B cell (primary cell): ENCODE data around the gene PIK3AP1. TPM values are rescaled to one million over a fixed set of nuclear protein-coding genes. Genes with fewer than 3 reads are reported as not detected.
"Not testable (repeated sequence)": the region's sequence is repeated elsewhere in the genome, so short reads cannot be mapped to it uniquely, and the experiment has no call there.

Experiments
- ATAC-seq: fragments of 200-7000 bp; cut with Tn5 transposase; one replicate; pipeline ENCODE4 v1.10.0; 2021; ENCODE audit warnings: low read depth, mild to moderate bottlenecking, moderate number of reproducible peaks, moderate library complexity
- CTCF ChIA-PET: fragments of 350-600 bp; sonication (Branson Sonifier 250); formaldehyde crosslinking; loops from one replicate; lab custom pipeline; 2021; ENCODE audit warnings: antibody characterized with exemption, inconsistent platforms; lab: Charles Lee
- POLR2A ChIA-PET: fragments of 350-600 bp; sonication (Branson Sonifier 250); formaldehyde crosslinking; loops from one replicate; lab custom pipeline; 2021; ENCODE audit warnings: antibody characterized with exemption; lab: Charles Lee
- DNase-seq: peaks from one replicate; pipeline ENCODE4 v3.0.0; 2013
- H2AFZ ChIP-seq: 2 replicates; pipeline ENCODE4 v1.6.1; 2012; ENCODE audit warnings: mild to moderate bottlenecking, low read depth, low read length; ENCODE audit not compliant: insufficient read depth, poor library complexity, severe bottlenecking
- H3K27ac ChIP-seq, 2 donors: 1 replicate in 1 of 2; 2 replicates in 1 of 2; pipeline ENCODE4 v1.5.1; 2012 to 2013; ENCODE audit warnings: low read length in 2 of 2, mild to moderate bottlenecking in 2 of 2, moderate library complexity in 1 of 2
- H3K27me3 ChIP-seq, 4 experiments: fragments of 200-600 bp in 1 of 4; sonication (generic) in 1 of 4; replicated peaks in 1 of 4; 1 replicate in 2 of 4; 2 replicates in 2 of 4; pipeline versions ENCODE4 v1.6.1 to v1.7.0; 2013 to 2016; ENCODE audit warnings: low read length in 3 of 4, mild to moderate bottlenecking in 2 of 4, mixed read lengths in 1 of 4, moderate library complexity in 1 of 4; ENCODE audit not compliant: insufficient read depth in 4 of 4, control insufficient read depth in 3 of 4; ENCODE audit errors: control extremely low read depth in 1 of 4
- H3K36me3 ChIP-seq, 2 experiments: replicated peaks in 1 of 2; 1 replicate in 1 of 2; 2 replicates in 1 of 2; pipeline versions ENCODE4 v1.6.1 to v1.7.1; 2013; ENCODE audit warnings: low read length in 1 of 2; ENCODE audit not compliant: insufficient read depth in 2 of 2, control insufficient read depth in 1 of 2; ENCODE audit errors: control extremely low read depth in 1 of 2, extremely low read depth in 1 of 2
- H3K4me1 ChIP-seq, 2 donors: fragments of 200-600 bp in 1 of 2; sonication (generic) in 1 of 2; 1 replicate in 1 of 2; 2 replicates in 1 of 2; pipeline versions ENCODE4 v1.5.1 to v1.6.1; 2013 to 2017; ENCODE audit warnings: low read length in 2 of 2; ENCODE audit not compliant: control insufficient read depth in 2 of 2, insufficient read depth in 2 of 2
- H3K4me2 ChIP-seq: replicated peaks from 2 replicates; pipeline ENCODE3; 2012; ENCODE audit warnings: mild to moderate bottlenecking, low read depth, low read length; ENCODE audit not compliant: poor library complexity, severe bottlenecking
- H3K4me3 ChIP-seq, 5 experiments: fragments of 200-600 bp in 1 of 5; sonication (generic) in 1 of 5; 1 replicate in 3 of 5; 2 replicates in 2 of 5; pipeline versions ENCODE4 v1.5.1 to v1.7.0; 2011 to 2016; ENCODE audit warnings: low read length in 4 of 5, mild to moderate bottlenecking in 4 of 5, low read depth in 2 of 5, control low read depth in 1 of 5, moderate library complexity in 1 of 5; ENCODE audit not compliant: insufficient read depth in 1 of 5; ENCODE audit errors: control extremely low read depth in 1 of 5, extremely low read depth in 1 of 5
- H3K79me2 ChIP-seq: fragments of 200-600 bp; sonication (generic); one replicate; pipeline ENCODE4 v1.6.0; 2016; ENCODE audit warnings: low read length; ENCODE audit not compliant: control insufficient read depth, insufficient read depth
- H3K9ac ChIP-seq: fragments of 200-600 bp; sonication (generic); 2 replicates; pipeline ENCODE4 v1.6.1; 2017; ENCODE audit warnings: mild to moderate bottlenecking, low read length, moderate library complexity
- H3K9me3 ChIP-seq, 3 donors: one replicate each; pipeline versions ENCODE4 v1.6.1 to v1.7.1; 2013; ENCODE audit warnings: low read length in 2 of 3; ENCODE audit not compliant: control insufficient read depth in 2 of 3, insufficient read depth in 1 of 3; ENCODE audit errors: control extremely low read depth in 1 of 3
- H4K20me1 ChIP-seq: 2 replicates; pipeline ENCODE4 v1.6.0; 2012; ENCODE audit warnings: mild to moderate bottlenecking, low read length; ENCODE audit not compliant: insufficient read depth, control insufficient read depth, poor library complexity, severe bottlenecking
- H3K27ac Mint-ChIP-seq: one replicate; pipeline ENCODE4 v1.8.0; 2021; ENCODE audit warnings: mixed read lengths
- H3K27me3 Mint-ChIP-seq: one replicate; pipeline ENCODE4 v1.8.0; 2021; ENCODE audit warnings: mixed read lengths
- H3K4me1 Mint-ChIP-seq: one replicate; pipeline ENCODE4 v1.8.0; 2021; ENCODE audit warnings: mixed read lengths
- H3K4me3 Mint-ChIP-seq: one replicate; pipeline ENCODE4 v1.8.0; 2021; ENCODE audit warnings: mixed read lengths
- H3K9me3 Mint-ChIP-seq: one replicate; pipeline ENCODE4 v1.8.0; 2022; ENCODE audit warnings: mixed read lengths; ENCODE audit not compliant: insufficient read depth
- EZH2 ChIP-seq: IDR thresholded peaks from 2 replicates; pipeline ENCODE4 v1.6.1; 2012; ENCODE audit warnings: borderline replicate concordance, low read depth, mild to moderate bottlenecking, moderate library complexity, low read length; ENCODE audit not compliant: insufficient read depth, poor library complexity, severe bottlenecking
- WGBS: methylation state at CpG from one replicate; pipeline ENCODE4 v1.1.5; 2013; ENCODE audit warnings: missing lambda C conversion rate; ENCODE audit not compliant: insufficient coverage; 5-methylcytosine and 5-hydroxymethylcytosine counted together
- intact Hi-C: fragments of 100-400 bp; cut with micrococcal nuclease; formaldehyde crosslinking; loops from one replicate; pipeline ENCODE4 v1.10.0; 2022
- polyA plus RNA-seq: library from polyadenylated mRNA; depleted of rRNA; stranded (reverse); fragments of >200 nt; gene quantifications from 2 replicates; pipeline ENCODE4 v1.2.3, GENCODE V29; 2012
- total RNA-seq, 2 donors: library from RNA; stranded (reverse); fragments of 120-200 nt in 1 of 2; gene quantifications; 1 replicate in 1 of 2; 2 replicates in 1 of 2; pipeline versions ENCODE4 v1.2.3 to v1.2.4, GENCODE V29; 2013 to 2022
- TF ChIP-seq, protein P1 (sequence below): fragments of 200-600 bp; IDR thresholded peaks from one replicate; pipeline ENCODE4 v1.8.0; 2022; ENCODE audit warnings: antibody characterized with exemption, mild to moderate bottlenecking

PIK3AP1 gene
- total and polyA plus RNA-seq, 2 donors (not counting 1 experiment from before 2014, with no cell fraction given), result 125 to 130 TPM

DNA sequence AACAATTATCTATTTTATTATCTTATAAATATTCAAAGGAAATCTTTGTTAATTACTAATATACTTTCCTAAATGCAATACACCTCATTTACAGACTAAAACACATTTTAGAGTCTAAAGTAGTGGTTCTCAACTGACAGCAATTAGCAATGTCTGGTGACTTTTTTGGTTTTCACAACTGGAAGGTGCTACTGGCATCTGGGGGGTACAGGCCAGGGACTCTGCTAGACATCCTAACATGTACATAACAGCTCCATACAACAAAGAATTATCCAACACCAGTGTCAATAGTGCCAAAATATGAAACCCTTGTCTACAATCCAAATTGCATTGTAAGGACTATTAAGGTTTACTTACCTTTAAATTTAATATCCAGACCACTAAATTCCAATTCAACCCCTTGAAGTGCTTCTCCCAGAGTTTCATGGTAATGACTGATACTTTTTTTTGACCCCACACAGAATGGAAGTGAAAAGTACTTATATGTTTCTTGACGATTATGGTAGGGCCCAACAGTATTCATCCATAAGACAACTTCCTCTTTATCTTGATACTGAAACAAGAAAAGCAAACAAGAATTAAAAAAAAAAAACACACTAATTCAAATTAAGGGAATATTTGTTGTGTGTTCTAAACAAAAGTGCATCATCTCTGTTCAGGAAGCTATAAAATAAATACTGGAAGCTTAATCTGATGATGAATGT lies 143.9 kb downstream of the PIK3AP1 start:
- Histone ChIP-seq H3K4me3 (no peak overlapping the region), H4K20me1 (peaks cover 56% of the 10 kb centered on the region), H3K9ac (no peak overlapping the region), H2AFZ (no peak overlapping the region), H3K27me3 (no peaks in the 10 kb centered on the region), H3K36me3 (peaks cover 0 to 3% of the 10 kb centered on the region in 2 experiments), H3K4me2 (peak overlapping the region; percentile 29), H3K9me3 (no peaks in the 10 kb centered on the region), H3K79me2 (peaks cover 94% of the 10 kb centered on the region), H3K27ac (peak overlapping the region in 1 of 2 donors; percentile 59), H3K4me1 (peaks cover 6 to 14% of the 10 kb centered on the region in 2 donors)
- peak overlapping the region; percentile 16 for H3K4me3 Mint-ChIP-seq
- DNase-seq (peak; percentile 35), ATAC-seq (peak; percentile 45)
- ChIA-PET CTCF (interaction anchor here (0.7 kb wide), 1 partner anchor 64 kb away, joined by 3 read pairs; no protein-coding TSS in a partner anchor), POLR2A (no interaction called here)
- TF ChIP-seq EZH2, result no peak
- TF ChIP-seq, protein P1, sequence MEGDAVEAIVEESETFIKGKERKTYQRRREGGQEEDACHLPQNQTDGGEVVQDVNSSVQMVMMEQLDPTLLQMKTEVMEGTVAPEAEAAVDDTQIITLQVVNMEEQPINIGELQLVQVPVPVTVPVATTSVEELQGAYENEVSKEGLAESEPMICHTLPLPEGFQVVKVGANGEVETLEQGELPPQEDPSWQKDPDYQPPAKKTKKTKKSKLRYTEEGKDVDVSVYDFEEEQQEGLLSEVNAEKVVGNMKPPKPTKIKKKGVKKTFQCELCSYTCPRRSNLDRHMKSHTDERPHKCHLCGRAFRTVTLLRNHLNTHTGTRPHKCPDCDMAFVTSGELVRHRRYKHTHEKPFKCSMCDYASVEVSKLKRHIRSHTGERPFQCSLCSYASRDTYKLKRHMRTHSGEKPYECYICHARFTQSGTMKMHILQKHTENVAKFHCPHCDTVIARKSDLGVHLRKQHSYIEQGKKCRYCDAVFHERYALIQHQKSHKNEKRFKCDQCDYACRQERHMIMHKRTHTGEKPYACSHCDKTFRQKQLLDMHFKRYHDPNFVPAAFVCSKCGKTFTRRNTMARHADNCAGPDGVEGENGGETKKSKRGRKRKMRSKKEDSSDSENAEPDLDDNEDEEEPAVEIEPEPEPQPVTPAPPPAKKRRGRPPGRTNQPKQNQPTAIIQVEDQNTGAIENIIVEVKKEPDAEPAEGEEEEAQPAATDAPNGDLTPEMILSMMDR, result no peak
- H3K9me3 Mint-ChIP-seq, result no peaks in the 10 kb centered on the region
- no CpG with 5 or more reads among the region's 1 CpG for WGBS
- intact Hi-C loops, result no loop called here
- peaks cover 45% of the 10 kb centered on the region for H3K4me1 Mint-ChIP-seq
- H3K27ac Mint-ChIP-seq, result peak overlapping the region; percentile 65
- no peaks in the 10 kb centered on the region for H3K27me3 Mint-ChIP-seq

DNA sequence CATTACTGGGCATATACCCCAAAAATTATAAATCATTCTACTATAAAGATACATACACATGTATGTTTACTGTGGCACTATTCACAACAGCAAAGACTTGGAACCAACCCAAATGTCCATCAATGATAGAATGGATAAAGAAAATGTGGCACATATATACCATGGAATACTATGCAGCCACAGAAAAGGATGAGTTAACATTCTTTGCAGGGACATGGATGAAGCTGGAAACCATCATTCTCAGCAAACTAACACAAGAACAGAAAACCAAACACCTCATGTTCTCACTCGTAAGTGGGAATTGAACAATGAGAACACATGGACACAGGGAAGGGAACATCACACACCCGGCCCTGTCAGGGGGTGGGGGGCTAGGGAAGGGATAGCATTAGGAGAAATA lies 145.8 kb downstream of the PIK3AP1 start:
- POLR2A ChIA-PET, H3K27ac ChIP-seq, H3K36me3 ChIP-seq, H2AFZ ChIP-seq, CTCF ChIA-PET, DNase-seq, H3K4me2 ChIP-seq, H3K4me3 Mint-ChIP-seq, H3K9ac ChIP-seq, ATAC-seq, H3K27me3 ChIP-seq, H3K4me3 ChIP-seq, intact Hi-C loops, H3K9me3 Mint-ChIP-seq, H3K27ac Mint-ChIP-seq, H3K9me3 ChIP-seq, H3K27me3 Mint-ChIP-seq: not testable (repeated sequence)
- Histone ChIP-seq H4K20me1 (peaks cover 58% of the 10 kb centered on the region), H3K79me2 (peaks cover 93% of the 10 kb centered on the region), H3K4me1 (peaks cover 6 to 14% of the 10 kb centered on the region in 2 donors)
- WGBS, result 100% methylated on average over 1 of the region's 2 CpGs
- peaks cover 33% of the 10 kb centered on the region for H3K4me1 Mint-ChIP-seq
